Measurements from ENCODE around the gene WNT7A.

WNT7A gene

GRCh38 chr3:13770170-13771169 lies 109.4 kb downstream of the WNT7A start:
- DNase-seq (ENCODE audit: low read depth, low spot score), result no peak

- DNase-seq (ENCODE audit: low read depth, low spot score), result no peak
Observed at GRCh38 chr3:13769422-13769821, 110.4 kb downstream of the WNT7A start.

- no peak for DNase-seq (ENCODE audit: low read depth, low spot score)
Observed at GRCh38 chr3:13768453-13768852, 111.4 kb downstream of the WNT7A start.

GRCh38 chr3:13767896-13768295 lies 112.0 kb downstream of the WNT7A start:
- DNase-seq (ENCODE audit: low read depth, low spot score), result no peak

GRCh38 chr3:13767030-13767429 lies 112.8 kb downstream of the WNT7A start:
- DNase-seq (ENCODE audit: low read depth, low spot score), result no peak
